ENCODE results near the gene COL9A2.

COL9A2 gene

DNA sequence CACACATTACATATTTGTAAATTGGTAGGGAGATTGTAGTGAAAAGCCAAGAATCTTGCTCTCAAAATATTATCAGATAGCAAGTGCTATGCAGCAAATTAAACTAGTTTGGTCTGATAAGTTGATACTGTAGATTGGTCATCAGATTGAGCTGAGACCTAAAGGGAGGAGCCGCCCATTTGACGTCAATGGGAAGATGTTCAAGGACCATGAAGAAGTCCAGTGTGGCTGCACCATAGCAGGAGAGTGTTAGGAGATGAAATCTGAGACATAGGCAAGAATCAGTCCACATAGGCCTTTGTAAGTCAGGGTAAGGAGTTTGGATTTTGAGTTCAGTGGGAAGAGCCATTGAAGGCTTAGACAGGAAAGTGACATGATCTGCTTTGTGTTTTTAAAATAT, 42.8 kb downstream of the COL9A2 start (continued):
- TF ChIP-seq, protein P1, sequence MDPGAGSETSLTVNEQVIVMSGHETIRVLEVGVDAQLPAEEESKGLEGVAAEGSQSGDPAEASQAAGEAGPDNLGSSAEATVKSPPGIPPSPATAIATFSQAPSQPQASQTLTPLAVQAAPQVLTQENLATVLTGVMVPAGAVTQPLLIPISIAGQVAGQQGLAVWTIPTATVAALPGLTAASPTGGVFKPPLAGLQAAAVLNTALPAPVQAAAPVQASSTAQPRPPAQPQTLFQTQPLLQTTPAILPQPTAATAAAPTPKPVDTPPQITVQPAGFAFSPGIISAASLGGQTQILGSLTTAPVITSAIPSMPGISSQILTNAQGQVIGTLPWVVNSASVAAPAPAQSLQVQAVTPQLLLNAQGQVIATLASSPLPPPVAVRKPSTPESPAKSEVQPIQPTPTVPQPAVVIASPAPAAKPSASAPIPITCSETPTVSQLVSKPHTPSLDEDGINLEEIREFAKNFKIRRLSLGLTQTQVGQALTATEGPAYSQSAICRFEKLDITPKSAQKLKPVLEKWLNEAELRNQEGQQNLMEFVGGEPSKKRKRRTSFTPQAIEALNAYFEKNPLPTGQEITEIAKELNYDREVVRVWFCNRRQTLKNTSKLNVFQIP (CRISPR knock-in tag; IDR thresholded peaks at IDR 0.05; ENCODE audit: borderline replicate concordance, low read depth) = no peak
- TF ChIP-seq BACH2 (CRISPR knock-in tag; IDR thresholded peaks at IDR 0.05; ENCODE audit: borderline replicate concordance) (no peak), ISL1 (CRISPR knock-in tag; IDR thresholded peaks at IDR 0.05) (no peak), ZFP3 (CRISPR knock-in tag; IDR thresholded peaks at IDR 0.05) (no peak)
- TF ChIP-seq, protein P2, sequence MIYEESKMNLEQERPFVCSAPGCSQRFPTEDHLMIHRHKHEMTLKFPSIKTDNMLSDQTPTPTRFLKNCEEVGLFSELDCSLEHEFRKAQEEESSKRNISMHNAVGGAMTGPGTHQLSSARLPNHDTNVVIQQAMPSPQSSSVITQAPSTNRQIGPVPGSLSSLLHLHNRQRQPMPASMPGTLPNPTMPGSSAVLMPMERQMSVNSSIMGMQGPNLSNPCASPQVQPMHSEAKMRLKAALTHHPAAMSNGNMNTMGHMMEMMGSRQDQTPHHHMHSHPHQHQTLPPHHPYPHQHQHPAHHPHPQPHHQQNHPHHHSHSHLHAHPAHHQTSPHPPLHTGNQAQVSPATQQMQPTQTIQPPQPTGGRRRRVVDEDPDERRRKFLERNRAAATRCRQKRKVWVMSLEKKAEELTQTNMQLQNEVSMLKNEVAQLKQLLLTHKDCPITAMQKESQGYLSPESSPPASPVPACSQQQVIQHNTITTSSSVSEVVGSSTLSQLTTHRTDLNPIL (CRISPR knock-in tag; IDR thresholded peaks at IDR 0.05; ENCODE audit: low read depth) = no peak

DNA sequence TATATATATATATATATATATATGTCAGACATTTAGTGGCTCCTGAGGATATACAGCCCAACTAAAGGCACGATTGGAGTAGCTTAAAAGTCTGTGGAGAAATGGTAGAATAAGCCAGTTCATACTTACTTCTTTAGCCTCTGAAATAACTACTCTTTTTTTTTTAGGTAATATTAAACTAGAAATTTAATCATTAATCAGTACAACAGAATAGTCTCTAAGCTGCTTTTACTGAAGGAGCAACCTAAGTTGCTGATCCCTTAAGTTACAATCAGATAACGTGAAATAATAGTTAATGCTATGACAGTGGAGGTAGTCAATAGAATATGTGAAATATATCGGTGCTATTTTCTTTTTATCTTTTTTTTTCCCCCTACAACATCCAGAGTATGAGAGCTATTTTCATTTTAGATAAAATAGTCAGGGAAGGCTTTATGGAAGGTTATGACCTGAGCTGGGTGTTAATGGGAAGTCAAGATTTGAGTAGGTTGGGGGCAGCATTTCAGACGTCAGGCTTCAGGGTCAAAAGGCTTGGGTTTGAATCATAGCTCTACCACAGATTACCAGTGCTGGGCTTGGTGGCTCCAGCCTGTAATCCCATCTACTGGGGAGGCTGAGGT, 43.4 kb downstream of the COL9A2 start:
- TF ChIP-seq ESRRG (CRISPR knock-in tag; IDR thresholded peaks at IDR 0.05) (no peak), OSR1 (CRISPR knock-in tag; IDR thresholded peaks at IDR 0.05) (no peak), ZFP30 (CRISPR knock-in tag; IDR thresholded peaks at IDR 0.05) (no peak), GLIS3 (CRISPR knock-in tag; IDR thresholded peaks at IDR 0.05) (no peak), ARNTL (CRISPR knock-in tag; IDR thresholded peaks at IDR 0.05; ENCODE audit: borderline replicate concordance, low read depth) (no peak), SNAI2 (CRISPR knock-in tag; IDR thresholded peaks at IDR 0.05) (no peak)
- TF ChIP-seq, protein P3, sequence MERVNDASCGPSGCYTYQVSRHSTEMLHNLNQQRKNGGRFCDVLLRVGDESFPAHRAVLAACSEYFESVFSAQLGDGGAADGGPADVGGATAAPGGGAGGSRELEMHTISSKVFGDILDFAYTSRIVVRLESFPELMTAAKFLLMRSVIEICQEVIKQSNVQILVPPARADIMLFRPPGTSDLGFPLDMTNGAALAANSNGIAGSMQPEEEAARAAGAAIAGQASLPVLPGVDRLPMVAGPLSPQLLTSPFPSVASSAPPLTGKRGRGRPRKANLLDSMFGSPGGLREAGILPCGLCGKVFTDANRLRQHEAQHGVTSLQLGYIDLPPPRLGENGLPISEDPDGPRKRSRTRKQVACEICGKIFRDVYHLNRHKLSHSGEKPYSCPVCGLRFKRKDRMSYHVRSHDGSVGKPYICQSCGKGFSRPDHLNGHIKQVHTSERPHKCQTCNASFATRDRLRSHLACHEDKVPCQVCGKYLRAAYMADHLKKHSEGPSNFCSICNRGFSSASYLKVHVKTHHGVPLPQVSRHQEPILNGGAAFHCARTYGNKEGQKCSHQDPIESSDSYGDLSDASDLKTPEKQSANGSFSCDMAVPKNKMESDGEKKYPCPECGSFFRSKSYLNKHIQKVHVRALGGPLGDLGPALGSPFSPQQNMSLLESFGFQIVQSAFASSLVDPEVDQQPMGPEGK (CRISPR knock-in tag; IDR thresholded peaks at IDR 0.05; ENCODE audit: borderline replicate concordance) = no peak
- TF ChIP-seq, protein P2 (CRISPR knock-in tag; IDR thresholded peaks at IDR 0.05; ENCODE audit: low read depth) = no peak
- TF ChIP-seq, protein P4, sequence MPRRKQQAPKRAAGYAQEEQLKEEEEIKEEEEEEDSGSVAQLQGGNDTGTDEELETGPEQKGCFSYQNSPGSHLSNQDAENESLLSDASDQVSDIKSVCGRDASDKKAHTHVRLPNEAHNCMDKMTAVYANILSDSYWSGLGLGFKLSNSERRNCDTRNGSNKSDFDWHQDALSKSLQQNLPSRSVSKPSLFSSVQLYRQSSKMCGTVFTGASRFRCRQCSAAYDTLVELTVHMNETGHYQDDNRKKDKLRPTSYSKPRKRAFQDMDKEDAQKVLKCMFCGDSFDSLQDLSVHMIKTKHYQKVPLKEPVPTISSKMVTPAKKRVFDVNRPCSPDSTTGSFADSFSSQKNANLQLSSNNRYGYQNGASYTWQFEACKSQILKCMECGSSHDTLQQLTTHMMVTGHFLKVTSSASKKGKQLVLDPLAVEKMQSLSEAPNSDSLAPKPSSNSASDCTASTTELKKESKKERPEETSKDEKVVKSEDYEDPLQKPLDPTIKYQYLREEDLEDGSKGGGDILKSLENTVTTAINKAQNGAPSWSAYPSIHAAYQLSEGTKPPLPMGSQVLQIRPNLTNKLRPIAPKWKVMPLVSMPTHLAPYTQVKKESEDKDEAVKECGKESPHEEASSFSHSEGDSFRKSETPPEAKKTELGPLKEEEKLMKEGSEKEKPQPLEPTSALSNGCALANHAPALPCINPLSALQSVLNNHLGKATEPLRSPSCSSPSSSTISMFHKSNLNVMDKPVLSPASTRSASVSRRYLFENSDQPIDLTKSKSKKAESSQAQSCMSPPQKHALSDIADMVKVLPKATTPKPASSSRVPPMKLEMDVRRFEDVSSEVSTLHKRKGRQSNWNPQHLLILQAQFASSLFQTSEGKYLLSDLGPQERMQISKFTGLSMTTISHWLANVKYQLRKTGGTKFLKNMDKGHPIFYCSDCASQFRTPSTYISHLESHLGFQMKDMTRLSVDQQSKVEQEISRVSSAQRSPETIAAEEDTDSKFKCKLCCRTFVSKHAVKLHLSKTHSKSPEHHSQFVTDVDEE (CRISPR knock-in tag; IDR thresholded peaks at IDR 0.05) = no peak
- TF ChIP-seq, protein P5, sequence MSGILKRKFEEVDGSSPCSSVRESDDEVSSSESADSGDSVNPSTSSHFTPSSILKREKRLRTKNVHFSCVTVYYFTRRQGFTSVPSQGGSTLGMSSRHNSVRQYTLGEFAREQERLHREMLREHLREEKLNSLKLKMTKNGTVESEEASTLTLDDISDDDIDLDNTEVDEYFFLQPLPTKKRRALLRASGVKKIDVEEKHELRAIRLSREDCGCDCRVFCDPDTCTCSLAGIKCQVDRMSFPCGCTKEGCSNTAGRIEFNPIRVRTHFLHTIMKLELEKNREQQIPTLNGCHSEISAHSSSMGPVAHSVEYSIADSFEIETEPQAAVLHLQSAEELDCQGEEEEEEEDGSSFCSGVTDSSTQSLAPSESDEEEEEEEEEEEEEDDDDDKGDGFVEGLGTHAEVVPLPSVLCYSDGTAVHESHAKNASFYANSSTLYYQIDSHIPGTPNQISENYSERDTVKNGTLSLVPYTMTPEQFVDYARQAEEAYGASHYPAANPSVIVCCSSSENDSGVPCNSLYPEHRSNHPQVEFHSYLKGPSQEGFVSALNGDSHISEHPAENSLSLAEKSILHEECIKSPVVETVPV (CRISPR knock-in tag; IDR thresholded peaks at IDR 0.05) = no peak
- no peak for ATAC-seq

DNA sequence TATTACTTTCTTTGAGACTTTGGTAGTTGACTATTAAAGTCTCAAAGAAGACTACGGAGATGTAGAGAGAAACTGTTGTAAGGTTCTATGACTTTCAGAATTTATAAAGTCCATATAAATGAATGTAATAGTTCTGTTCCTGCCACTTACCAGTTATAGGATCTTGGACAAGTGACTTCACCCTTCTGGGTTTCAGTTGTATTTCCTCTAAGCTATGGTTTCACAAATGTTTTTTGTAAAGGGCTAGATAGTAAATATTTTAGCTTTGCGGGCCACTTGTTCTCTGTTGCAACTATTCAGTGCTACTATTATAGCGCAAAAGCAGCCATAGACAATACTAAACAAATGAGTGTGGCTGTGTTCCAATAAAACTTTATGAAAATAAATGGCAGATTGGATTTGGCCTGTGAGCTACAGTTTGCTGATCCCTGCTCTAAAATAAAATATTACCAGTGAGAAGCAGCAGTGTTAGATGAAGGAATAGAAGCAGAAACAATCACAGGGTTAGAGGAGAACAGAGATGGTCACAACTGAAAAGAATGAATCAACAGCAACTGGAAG, 44.4 kb downstream of the COL9A2 start:
- ATAC-seq = no peak
- no peak for TF ChIP-seq CSDC2 (CRISPR knock-in tag; IDR thresholded peaks at IDR 0.05)
- TF ChIP-seq, protein P3 (CRISPR knock-in tag; IDR thresholded peaks at IDR 0.05; ENCODE audit: borderline replicate concordance) = no peak
- TF ChIP-seq, protein P2 (CRISPR knock-in tag; IDR thresholded peaks at IDR 0.05; ENCODE audit: low read depth) = no peak
- TF ChIP-seq ZNF565 (CRISPR knock-in tag; conservative IDR thresholded peaks at IDR 0.05; ENCODE audit: low read depth) = no peak
- TF ChIP-seq, protein P1 (CRISPR knock-in tag; IDR thresholded peaks at IDR 0.05; ENCODE audit: borderline replicate concordance, low read depth) = no peak

All from SK-N-SH treated with all-trans-retinoic acid at 6 μM for 48 hours (cell line).